Liver (tissue), 9 donors: ENCODE data around the gene ING3. TPM values are rescaled to one million over a fixed set of nuclear protein-coding genes. Genes with fewer than 3 reads are reported as not detected.

Source experiments
- DNase-seq: peaks from one replicate; pipeline ENCODE4 v3.0.0-alpha.2; 2017; ENCODE audit warnings: low spot score
- H3K27ac ChIP-seq, 2 donors: one replicate each; pipeline ENCODE4 v1.7.0; 2013; ENCODE audit warnings: inconsistent platforms in 2 of 2, low read length in 2 of 2, control low read depth in 1 of 2, low read depth in 1 of 2, mild to moderate bottlenecking in 1 of 2
- H3K27me3 ChIP-seq, 4 donors: one replicate each; pipeline versions ENCODE4 v1.6.1 to v1.7.0; 2013; ENCODE audit warnings: low read length in 3 of 4, inconsistent platforms in 1 of 4, mild to moderate bottlenecking in 1 of 4, moderate library complexity in 1 of 4; ENCODE audit not compliant: control insufficient read depth in 4 of 4, insufficient read depth in 4 of 4
- H3K36me3 ChIP-seq, 4 donors: one replicate each; pipeline versions ENCODE4 v1.6.1 to v1.7.0; 2013; ENCODE audit warnings: low read length in 3 of 4, mild to moderate bottlenecking in 3 of 4, low read depth in 1 of 4, moderate library complexity in 1 of 4; ENCODE audit not compliant: control insufficient read depth in 4 of 4, insufficient read depth in 3 of 4
- H3K4me1 ChIP-seq, 4 donors: one replicate each; pipeline versions ENCODE4 v1.6.1 to v1.7.0; 2013; ENCODE audit warnings: low read length in 3 of 4, mild to moderate bottlenecking in 3 of 4, moderate library complexity in 1 of 4; ENCODE audit not compliant: control insufficient read depth in 4 of 4, insufficient read depth in 4 of 4
- H3K4me3 ChIP-seq, 3 donors: one replicate each; pipeline versions ENCODE4 v1.6.1 to v1.7.0; 2013; ENCODE audit warnings: low read length in 3 of 3, control low read depth in 1 of 3, low read depth in 1 of 3, mild to moderate bottlenecking in 1 of 3
- H3K9ac ChIP-seq, 2 donors: one replicate each; pipeline ENCODE4 v1.7.0; 2013; ENCODE audit warnings: low read length in 2 of 2, mild to moderate bottlenecking in 2 of 2, moderate library complexity in 2 of 2, control low read depth in 1 of 2, low read depth in 1 of 2
- H3K9me3 ChIP-seq, 4 donors: one replicate each; pipeline versions ENCODE4 v1.6.1 to v1.7.0; 2013; ENCODE audit warnings: low read length in 3 of 4; ENCODE audit not compliant: control insufficient read depth in 4 of 4
- CTCF ChIP-seq: fragments of 150-350 bp; IDR thresholded peaks from 2 replicates; pipeline ENCODE4 v1.5.1; 2017; ENCODE audit warnings: improper control_type of control experiment, low read depth, low read length; ENCODE audit not compliant: missing input control
- EGR1 ChIP-seq, 2 donors: IDR thresholded peaks; 2 replicates each; pipeline ENCODE4 v1.6.1; 2016 to 2018; ENCODE audit warnings: antibody characterized with exemption in 2 of 2, low read depth in 2 of 2
- FOXA1 ChIP-seq: IDR thresholded peaks from 2 replicates; pipeline ENCODE4 v1.6.1; 2016; ENCODE audit warnings: antibody characterized with exemption
- FOXA2 ChIP-seq: IDR thresholded peaks from 2 replicates; pipeline ENCODE4 v1.6.1; 2016; ENCODE audit warnings: antibody characterized with exemption
- GABPA ChIP-seq, 2 donors: IDR thresholded peaks in 1 of 2; conservative IDR thresholded peaks in 1 of 2; 2 replicates each; pipeline ENCODE4 v1.6.1; 2016; ENCODE audit warnings: antibody characterized with exemption in 2 of 2, mild to moderate bottlenecking in 1 of 2, moderate library complexity in 1 of 2
- HNF4A ChIP-seq, 2 donors: conservative IDR thresholded peaks; 2 replicates each; pipeline ENCODE4 v1.6.1; 2016; ENCODE audit warnings: antibody characterized with exemption in 2 of 2, mild to moderate bottlenecking in 2 of 2
- HNF4G ChIP-seq: IDR thresholded peaks from 2 replicates; pipeline ENCODE4 v1.6.1; 2016; ENCODE audit warnings: antibody characterized with exemption
- JUND ChIP-seq, 2 donors: IDR thresholded peaks; 2 replicates each; pipeline ENCODE4 v1.6.1; 2016; ENCODE audit warnings: antibody characterized with exemption in 2 of 2
- MAX ChIP-seq: IDR thresholded peaks from 2 replicates; pipeline ENCODE4 v1.6.1; 2016; ENCODE audit warnings: antibody characterized with exemption
- NR2F2 ChIP-seq: IDR thresholded peaks from 2 replicates; pipeline ENCODE4 v1.6.1; 2016; ENCODE audit warnings: antibody characterized with exemption
- RAD21 ChIP-seq, 2 donors: IDR thresholded peaks; 2 replicates each; pipeline ENCODE4 v1.6.1; 2016; ENCODE audit warnings: antibody characterized with exemption in 2 of 2, mild to moderate bottlenecking in 2 of 2
- RXRA ChIP-seq, 2 donors: IDR thresholded peaks; 2 replicates each; pipeline ENCODE4 v1.6.1; 2017 to 2018; ENCODE audit warnings: antibody characterized with exemption in 2 of 2, mild to moderate bottlenecking in 1 of 2
- SP1 ChIP-seq: IDR thresholded peaks from 2 replicates; pipeline ENCODE4 v1.6.1; 2018; ENCODE audit warnings: antibody characterized with exemption, mild to moderate bottlenecking
- TAF1 ChIP-seq: conservative IDR thresholded peaks from 2 replicates; pipeline ENCODE4 v1.6.1; 2016; ENCODE audit warnings: antibody characterized with exemption, mild to moderate bottlenecking
- YY1 ChIP-seq: IDR thresholded peaks from 2 replicates; pipeline ENCODE4 v1.6.1; 2016; ENCODE audit warnings: antibody characterized with exemption, mild to moderate bottlenecking
- WGBS: extraction: QIAGEN DNeasy Blood & Tissue Kit; methylation state at CpG from one replicate; pipeline ENCODE4 v1.1.7; 2013; 5-methylcytosine and 5-hydroxymethylcytosine counted together
- polyA plus RNA-seq, 2 donors: library from polyadenylated mRNA; stranded (reverse) in 1 of 2; unstranded in 1 of 2; fragments of 200-250 nt in 1 of 2; fragments of >200 nt in 1 of 2; fragmentation: Nextera tagmentation in 1 of 2; extraction: Ambion mirVana in 1 of 2; gene quantifications; one replicate each; pipeline versions ENCODE4 v1.2.1 to v1.2.3, GENCODE V29; 2013 to 2015
- total RNA-seq, 2 donors: library from RNA; depleted of rRNA; stranded (reverse); fragments of >200 nt; gene quantifications; one replicate each; pipeline ENCODE4 v1.2.3, GENCODE V29; 2014
- TF ChIP-seq, protein P1 (sequence below): IDR thresholded peaks from 2 replicates; pipeline ENCODE4 v1.6.1; 2016; ENCODE audit warnings: antibody characterized with exemption
- TF ChIP-seq, protein P2 (sequence below): IDR thresholded peaks from 2 replicates; pipeline ENCODE4 v1.6.1; 2016; ENCODE audit warnings: antibody characterized with exemption
- donor health status: healthy.
- donor health status: healthy.
- donor health status: healthy.
- donor health status: healthy.
- donor health status: healthy.

ING3 gene
- total and polyA plus RNA-seq, 4 donors = 3.8 to 14.0 (median 10.9) TPM

DNA sequence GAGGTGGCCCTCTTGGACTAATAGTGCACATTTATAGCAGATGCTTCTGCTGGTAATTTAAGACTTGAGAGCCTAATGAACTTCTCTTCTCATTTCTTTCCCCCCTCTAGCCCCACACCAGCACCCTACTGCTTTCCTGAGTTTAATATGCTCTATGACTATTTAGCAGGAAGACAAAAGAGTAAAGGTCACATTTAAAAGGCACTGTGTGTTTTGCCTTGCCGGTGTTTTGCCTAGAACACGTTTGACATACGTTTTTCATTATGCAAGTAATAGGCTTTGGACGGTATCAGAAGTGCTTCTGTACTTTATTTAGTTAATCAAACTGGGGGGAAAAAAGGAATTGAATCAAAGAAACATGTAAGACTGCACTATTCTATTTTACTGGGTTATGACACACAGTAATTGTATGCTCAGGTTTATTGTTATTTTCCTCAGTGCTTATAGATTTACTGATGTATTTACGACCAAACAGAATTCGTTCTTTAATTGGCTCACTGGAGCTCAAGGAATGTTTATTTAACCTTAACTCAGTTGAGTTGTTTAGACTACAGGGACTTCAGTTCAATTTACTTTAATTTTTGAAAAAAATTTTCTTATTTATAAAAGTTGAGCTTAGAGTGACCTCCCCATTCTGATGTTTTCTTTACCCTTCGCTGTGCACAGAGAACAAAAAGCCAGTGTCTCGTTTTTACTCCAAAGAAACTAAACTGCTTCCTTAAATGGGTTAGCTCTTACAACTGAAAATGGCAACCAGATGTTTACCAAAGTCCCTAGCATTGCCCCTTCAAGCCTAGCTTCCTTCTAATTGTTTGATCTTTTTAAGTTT lies 73.3 kb downstream of the ING3 start:
- H3K9ac ChIP-seq = peak overlapping the region in 1 of 2 donors; percentile 1
- peaks cover 0 to 4% (median 1%) of the 10 kb centered on the region in 4 donors for H3K36me3 ChIP-seq
- no peak for DNase-seq
- H3K27ac ChIP-seq = peak overlapping the region; percentile 17 to 50
- no peak overlapping the region for H3K4me3 ChIP-seq
- 27% methylated on average over 8 of the region's 8 CpGs for WGBS
- no peaks in the 10 kb centered on the region for H3K9me3 ChIP-seq
- H3K4me1 ChIP-seq = peaks cover 3 to 37% (median 18%) of the 10 kb centered on the region in 4 donors
- H3K27me3 ChIP-seq = no peaks in the 10 kb centered on the region
- TF ChIP-seq, protein P1, sequence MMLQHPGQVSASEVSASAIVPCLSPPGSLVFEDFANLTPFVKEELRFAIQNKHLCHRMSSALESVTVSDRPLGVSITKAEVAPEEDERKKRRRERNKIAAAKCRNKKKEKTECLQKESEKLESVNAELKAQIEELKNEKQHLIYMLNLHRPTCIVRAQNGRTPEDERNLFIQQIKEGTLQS = no peak
- TF ChIP-seq FOXA2 (no peak), GABPA (IDR thresholded peaks at IDR 0.05 in 1 of 2, conservative IDR thresholded peaks at IDR 0.05 in 1 of 2) (no peak), YY1 (peak; percentile 29), NR2F2 (no peak), HNF4G (peak; percentile 13), MAX (no peak), HNF4A (conservative IDR thresholded peaks at IDR 0.05) (peak; percentile 59 to 71), TAF1 (no peak), EGR1 (IDR thresholded peaks at IDR 0.05; ENCODE audit: low read depth in 2 of 2) (no peak), SP1 (peak; percentile 65), RAD21 (IDR thresholded peaks at IDR 0.05) (no peak), FOXA1 (no peak), RXRA (IDR thresholded peaks at IDR 0.05) (peak in 1 of 2 donors; percentile 12)

- Histone ChIP-seq H3K36me3 (peaks cover 0 to 4% (median under 1%) of the 10 kb centered on the region in 4 donors), H3K27me3 (no peaks in the 10 kb centered on the region), H3K4me1 (peaks cover 3 to 34% (median 18%) of the 10 kb centered on the region in 4 donors), H3K27ac (peak overlapping the region in 1 of 2 donors; percentile 50), H3K4me3 (no peak overlapping the region), H3K9me3 (no peaks in the 10 kb centered on the region), H3K9ac (peak overlapping the region in 1 of 2 donors; percentile 1)
- DNase-seq = no peak
- TF ChIP-seq, protein P2, sequence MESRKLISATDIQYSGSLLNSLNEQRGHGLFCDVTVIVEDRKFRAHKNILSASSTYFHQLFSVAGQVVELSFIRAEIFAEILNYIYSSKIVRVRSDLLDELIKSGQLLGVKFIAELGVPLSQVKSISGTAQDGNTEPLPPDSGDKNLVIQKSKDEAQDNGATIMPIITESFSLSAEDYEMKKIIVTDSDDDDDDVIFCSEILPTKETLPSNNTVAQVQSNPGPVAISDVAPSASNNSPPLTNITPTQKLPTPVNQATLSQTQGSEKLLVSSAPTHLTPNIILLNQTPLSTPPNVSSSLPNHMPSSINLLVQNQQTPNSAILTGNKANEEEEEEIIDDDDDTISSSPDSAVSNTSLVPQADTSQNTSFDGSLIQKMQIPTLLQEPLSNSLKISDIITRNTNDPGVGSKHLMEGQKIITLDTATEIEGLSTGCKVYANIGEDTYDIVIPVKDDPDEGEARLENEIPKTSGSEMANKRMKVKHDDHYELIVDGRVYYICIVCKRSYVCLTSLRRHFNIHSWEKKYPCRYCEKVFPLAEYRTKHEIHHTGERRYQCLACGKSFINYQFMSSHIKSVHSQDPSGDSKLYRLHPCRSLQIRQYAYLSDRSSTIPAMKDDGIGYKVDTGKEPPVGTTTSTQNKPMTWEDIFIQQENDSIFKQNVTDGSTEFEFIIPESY = no peak
- TF ChIP-seq JUND (IDR thresholded peaks at IDR 0.05) (no peak), FOXA1 (no peak), RAD21 (IDR thresholded peaks at IDR 0.05) (no peak), TAF1 (no peak), NR2F2 (no peak), YY1 (no peak), CTCF (no peak)
- TF ChIP-seq, protein P1 = no peak
- WGBS = 26% methylated on average over 5 of the region's 5 CpGs
Observed at GRCh38 chr7:121024611-121025010, 74.0 kb downstream of the ING3 start.
